GM21390 (cell line): ENCODE measurements around the gene ZCCHC2.

Source experiments
- ATAC-seq: cut with Tn5 transposase; IDR thresholded peaks from one replicate; pipeline ENCODE4 v1.9.1; 2021; ENCODE audit not compliant: unreplicated experiment

ZCCHC2 gene

DNA sequence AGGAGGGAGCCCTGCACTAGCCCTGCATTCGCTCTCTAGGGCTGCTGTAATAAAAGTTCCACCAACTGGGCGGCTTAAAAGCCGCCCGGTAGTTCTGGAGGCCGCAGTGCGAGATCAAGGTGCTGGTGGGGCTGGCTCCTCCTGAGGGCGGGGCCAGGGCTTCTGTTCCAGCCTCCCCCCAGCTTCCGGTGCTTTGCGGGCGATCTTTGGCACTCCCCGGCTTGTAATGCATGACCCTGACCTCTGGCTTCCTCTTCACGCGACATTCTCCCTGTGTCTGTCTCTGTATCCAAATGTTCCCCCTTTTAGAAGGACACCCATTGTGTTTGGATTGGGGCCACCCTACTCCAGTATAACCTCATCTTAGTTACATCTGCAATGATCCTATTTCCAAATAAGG lies 84.5 kb downstream of the ZCCHC2 start:
- no peak for ATAC-seq

DNA sequence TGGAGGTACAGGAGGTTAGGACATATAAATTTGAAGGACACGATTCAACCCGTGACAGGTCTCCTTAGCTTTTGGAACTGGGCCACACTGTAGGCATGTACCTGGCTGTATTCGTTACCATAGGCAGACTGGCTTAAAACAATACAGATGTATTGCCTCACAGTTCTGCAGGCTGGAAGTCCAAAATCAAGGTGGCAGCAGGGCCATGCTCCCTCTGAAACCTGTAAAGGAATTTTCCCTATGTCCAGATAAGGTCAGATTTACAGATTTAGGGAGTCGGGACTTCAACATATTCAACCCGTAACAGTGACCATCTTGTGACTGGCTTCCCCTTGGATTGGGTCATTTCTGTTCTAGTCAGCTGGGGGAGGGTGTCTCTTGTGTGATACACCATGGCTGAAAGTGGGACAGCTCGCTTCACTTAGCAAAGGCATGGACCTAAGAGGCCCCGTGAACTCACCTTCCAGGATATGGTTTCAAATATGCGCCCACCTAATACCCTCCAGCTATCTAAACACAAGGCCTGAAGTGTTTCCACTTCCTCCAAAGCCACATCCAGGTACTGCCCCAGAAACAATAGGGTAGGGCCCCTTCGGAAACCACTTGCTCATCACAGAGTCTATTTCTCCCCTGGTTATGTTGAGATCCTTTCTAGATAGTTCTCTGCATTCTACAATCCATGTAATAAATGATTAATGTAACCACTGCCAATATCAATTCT lies 85.0 kb downstream of the ZCCHC2 start:
- ATAC-seq, result no peak

DNA sequence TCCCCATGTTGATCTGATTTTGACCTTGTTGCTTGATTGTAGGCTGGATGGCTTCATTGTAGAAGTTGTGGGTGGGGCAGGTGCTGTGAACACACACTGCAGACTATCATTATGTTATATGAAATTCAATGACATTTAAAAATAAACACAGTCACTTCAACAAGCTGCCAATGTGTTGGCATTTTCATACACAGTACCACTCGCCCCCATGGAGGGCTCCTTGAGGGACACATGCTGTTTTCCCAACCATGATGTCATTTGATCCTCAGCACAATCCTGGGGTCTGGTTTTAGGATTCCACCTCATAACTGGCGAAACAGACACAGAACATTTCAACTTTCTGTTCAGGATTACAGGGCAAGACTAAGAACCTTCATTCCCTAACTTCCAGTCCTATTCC lies 86.9 kb downstream of the ZCCHC2 start:
- ATAC-seq, result no peak

DNA sequence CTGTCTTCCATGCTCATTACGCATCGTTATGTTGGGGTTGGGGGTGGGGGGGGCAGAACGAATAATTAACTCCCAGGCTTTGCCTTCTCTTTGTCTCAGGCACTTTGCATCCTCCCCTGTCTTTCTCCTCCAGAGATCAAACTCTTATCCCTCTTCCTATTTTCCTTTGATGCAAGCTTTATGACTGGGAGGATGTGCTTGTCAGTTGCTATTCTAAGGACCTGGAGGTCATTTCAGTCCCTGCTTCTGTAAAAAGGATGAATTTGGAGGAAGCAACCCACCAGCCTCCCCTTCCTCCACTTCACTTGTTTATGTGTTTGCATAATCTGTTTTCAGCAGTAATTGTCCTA lies 87.5 kb downstream of the ZCCHC2 start:
- ATAC-seq, result no peak

DNA sequence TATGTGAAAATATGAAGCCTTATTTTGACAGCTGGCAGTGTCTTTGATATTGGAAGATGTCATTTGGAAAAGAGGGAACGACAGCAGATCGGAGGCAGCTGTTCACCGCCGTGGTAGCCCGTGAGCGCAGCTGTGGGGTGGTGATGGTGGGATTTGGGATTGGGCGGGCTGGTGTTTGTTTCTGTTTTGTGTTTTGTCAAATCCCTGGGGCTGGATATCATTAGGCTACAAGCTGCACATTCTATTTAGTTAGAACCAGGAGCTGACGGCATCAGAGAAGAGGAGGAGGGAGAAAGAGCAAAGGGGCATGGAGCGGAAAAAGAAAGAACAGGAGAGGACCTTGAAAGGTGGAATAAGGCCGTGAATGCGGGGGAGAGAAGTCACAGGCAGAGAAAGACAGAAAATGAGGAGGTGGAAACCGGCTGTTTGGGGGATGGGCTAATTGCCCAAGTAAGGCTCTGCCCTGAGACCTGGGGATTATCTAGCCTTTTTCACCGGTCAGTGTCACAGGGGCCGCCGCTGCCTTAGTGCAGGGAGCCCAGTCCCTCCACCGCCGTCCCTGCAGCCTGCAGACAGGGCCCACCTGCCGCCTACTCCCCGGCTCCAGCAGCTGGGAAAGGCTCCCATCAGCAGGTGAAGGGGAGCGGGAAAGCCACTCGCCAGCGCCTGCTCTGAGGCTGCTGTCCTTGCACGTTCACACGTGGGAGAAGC lies 88.0 kb downstream of the ZCCHC2 start:
- ATAC-seq, result no peak

DNA sequence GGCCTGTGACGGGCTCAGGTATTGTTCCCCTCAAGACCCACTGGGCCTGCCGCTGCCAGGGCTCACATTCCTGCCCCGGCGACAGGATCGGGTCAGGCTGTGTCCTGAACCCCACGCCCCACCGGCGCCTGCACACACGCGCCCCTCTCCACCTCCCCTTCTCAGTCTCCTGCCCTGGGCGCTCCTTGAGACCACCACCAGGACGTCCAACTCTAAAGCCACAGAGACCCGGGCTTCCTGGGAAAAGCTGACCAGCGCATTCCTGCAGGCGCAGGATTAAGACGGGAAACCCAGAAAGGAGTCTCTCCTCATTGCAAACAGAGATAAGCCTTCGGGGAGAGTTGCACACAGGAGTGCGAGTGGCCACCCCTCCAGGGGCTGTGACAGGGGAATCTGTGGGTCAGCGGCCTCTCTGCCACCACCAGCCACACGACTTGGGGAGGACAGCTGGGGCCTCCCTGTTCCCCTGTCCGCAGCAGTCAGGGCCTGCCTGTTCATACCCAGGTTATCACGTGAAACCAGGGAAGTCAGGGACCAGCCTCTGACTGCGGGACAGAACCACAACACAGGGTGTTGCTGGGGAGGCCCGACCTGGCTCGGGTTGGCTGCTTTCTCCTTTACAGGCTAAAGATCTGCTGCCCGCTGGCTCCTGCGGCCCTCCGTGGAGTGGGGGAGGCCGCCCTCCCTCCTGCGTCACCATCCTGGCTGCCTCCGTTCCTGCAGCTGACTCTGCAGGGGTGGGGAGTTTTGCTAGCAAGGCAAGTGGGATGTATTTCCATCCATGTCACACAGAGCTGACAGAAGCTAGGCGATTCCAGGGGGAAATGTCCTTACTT lies 88.8 kb downstream of the ZCCHC2 start:
- no peak for ATAC-seq

DNA sequence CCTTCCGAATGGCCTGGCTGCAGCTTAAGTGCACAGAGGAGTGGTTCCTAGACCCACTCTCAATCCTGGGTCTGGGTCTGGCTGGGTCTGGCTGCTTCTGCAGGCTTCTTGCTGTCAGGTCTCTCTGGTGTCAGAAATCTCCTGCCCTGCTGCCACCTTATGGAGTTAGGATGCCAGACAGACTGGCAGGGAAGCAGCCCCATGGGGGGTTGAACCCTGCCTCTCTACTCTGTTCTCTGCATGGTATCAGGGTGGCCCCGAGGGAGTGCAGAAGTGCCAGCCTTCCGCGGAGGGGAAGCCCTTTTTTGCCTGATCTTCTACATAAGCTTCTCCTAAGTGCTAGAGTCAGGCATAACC lies 89.4 kb downstream of the ZCCHC2 start:
- no peak for ATAC-seq

DNA sequence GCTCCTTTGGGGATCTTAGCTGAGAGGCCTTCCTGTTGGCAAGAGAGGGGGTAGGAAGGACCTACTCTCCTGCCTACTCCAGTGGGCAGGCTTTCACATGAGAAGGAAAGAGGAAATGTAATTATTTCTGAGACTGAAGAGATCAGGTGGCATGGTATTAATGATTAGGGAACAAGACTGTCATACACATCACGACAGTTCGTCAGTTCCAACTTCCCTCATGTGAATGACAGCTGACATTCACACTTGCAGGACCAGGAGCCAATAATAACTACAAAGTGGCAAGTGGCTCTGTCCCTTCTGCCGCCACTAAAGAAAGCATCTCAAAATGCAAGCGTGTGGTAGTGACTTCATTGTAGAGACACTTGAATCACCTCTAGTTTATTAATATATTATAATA lies 90.0 kb downstream of the ZCCHC2 start:
- ATAC-seq, result no peak

DNA sequence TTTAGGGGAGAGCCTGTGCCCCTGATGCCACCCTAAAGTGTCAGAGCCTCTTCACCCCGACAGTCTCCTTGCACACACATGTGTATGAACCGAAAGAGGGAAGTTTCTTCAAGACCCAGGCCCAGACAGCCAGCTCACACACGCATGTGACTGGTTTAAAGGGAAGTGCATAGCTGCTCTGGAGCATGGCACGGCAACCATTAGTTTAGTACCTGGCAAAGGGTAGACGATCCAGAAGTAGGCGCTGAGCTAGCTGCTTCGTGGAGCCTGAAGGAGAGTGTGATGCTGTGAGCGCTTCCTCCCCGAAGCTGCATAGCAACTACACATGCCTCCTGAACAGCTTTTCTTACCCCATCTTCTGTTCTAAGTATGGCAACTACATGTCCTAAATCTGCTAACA lies 91.7 kb downstream of the ZCCHC2 start:
- ATAC-seq, result no peak

DNA sequence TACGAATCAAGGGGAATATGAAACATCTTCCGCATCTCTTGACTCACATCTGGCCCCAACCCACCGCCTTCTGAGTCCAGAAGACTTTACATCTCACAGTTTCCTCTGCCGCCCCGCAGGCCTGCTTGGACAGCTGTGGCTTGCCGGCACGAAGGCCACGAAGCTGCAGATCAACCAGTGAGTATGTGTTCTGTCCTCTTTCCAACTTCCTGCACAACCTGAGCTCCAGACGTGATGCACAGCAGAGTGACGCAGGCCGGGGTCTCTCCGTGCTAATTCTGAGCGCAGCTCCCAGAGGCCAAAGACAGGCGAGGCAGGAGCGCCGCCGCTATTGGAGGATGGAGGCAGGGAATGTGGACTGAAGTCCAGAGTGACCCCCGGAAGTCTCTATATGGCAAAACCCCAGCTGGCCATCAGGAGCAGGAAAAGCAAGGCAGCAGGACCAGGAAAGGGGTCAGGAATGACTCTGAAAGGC lies 93.5 kb downstream of the ZCCHC2 start:
- no peak for ATAC-seq

DNA sequence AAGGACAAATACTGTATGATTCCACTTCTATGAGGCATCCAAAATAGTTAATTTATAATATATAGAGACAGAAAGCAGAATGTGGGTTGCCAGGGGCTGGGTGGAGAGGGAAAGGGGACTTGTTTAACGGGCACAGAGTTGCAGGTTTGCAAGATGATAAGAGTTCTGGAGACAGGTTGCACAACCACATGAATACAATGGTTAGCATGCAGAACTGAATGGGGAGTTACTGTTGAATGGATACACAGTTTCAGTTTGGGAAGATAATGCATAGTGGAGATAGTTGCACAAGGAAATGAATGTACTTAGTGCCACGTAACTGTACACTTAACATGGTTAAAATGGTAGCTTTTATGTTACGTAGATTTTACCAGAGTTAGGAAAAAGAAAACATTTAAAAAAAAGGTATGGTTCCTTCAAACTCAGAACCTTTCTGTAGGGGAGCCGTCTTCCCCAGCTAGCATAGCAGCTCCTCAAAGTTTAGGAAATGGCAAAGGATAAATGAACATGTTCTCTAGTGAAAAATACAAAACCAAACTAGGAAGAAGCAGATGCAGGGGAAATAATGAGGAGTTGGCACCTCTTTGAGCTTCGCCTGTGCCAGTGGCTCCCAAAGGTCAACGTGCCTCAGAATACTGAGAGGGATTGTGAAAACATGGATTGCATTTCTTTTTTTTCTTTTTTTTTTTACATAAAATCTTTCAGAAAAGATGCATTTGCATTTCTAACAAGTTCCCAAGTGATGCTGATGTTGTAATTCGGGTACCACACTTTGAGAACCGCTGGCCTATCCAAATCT lies 95.2 kb downstream of the ZCCHC2 start:
- no peak for ATAC-seq

DNA sequence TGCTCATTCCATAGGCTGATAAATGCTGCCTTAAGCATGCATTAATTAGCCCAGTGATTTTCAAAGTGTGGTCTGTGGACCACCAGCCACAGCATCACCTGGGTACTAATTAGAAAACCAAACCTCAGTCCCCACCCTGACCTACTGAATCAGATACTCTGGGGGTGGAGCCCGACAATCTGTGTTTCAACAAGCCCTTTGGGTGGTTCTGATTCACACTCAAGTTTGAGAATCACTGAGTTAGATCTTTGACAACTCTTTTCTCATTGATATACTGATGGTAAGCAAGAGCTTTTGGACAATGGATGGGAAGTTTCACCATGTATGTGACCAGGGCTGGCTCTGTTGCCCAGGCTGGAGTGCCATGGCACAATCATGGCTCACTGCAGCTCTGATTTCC lies 95.9 kb downstream of the ZCCHC2 start:
- no peak for ATAC-seq

DNA sequence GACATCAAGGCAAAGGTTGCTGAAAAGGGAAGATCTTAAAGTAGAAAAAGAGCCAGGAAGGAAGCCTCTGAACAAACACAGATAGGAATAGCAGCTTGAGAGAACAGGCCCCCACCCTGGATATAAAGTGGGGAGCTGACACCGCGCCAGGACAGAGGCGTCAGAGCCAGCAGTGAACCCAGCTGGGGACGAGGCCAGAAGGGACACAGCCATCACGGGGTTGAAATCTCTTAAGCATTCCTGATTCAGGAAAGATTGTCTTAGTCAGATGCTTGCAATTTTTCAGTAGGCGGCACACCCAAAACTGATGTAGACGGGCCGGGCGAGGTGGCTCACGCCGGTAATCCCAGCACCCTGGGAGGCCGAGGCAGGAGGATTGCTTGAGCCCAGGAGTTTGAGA lies 98.7 kb downstream of the ZCCHC2 start:
- ATAC-seq, result no peak

DNA sequence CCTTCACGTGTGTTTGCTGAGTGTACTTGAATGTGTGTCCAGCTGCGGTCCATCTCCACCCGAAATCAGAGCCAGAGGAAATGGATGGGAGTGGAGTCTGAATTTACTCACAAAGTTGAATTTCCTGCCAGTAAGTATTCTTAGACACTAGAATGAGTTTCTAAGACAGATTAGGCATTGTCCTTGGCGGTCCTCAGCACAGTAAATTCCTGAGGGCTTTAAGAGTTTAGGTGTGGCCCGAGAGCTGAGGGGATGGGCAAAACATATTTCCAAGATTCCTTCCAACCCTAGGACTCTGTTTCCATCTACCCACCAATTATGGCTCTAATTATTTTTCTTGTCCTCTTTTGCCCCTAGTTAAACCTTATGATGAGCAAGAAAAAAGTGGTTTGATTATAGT lies 102.2 kb downstream of the ZCCHC2 start:
- ATAC-seq, result no peak
